ENCODE measurements around the gene RHOV.
"Not testable (repeated sequence)": the region's sequence is repeated elsewhere in the genome, so short reads cannot be mapped to it uniquely, and the experiment has no call there.

RHOV gene

DNA sequence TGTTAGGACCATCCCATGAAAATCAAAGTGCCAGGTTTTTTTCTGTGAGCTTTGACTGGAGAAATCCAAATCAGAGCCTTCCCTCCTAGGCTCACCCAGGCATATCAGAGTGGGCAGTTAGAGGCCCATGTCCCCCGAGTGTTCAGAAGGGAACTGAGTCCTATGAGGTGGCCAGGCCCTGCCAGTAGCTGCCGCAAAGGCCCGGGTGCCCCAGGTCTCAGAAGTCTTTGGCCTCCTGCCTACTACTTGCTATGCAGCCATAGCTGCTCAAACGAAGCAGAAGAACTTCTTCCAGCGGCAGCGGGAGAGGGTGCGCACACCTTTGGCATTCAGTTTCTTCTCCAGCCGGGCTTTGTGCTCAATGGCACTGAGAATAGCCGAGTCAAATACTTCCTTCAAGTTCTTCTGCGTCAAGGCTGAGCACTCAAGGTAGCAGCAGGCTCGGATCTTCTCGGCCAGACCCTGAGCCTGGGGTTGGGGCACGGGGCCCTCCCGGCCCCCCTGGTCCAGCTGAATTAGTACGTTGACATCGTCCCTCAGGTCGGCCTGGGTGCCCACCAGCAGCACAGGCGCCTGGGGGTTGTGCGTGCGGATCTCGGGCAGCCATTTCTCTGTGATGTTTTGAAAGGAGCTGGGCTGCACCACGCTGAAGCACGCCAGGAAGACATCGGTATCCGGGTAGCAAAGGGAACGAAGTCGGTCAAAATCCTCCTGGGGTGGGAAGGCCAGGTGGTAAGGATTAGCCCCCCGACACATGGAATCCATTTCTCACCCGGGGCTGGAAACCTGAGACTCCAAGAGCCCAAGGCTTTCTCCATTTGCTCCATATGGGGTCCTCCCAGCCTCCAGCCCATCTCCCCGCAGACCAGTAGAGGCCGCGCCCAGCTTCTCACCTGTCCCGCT, 992 bp downstream of the RHOV start:
- DNase-seq (ENCODE audit: low spot score), result no peak

DNA sequence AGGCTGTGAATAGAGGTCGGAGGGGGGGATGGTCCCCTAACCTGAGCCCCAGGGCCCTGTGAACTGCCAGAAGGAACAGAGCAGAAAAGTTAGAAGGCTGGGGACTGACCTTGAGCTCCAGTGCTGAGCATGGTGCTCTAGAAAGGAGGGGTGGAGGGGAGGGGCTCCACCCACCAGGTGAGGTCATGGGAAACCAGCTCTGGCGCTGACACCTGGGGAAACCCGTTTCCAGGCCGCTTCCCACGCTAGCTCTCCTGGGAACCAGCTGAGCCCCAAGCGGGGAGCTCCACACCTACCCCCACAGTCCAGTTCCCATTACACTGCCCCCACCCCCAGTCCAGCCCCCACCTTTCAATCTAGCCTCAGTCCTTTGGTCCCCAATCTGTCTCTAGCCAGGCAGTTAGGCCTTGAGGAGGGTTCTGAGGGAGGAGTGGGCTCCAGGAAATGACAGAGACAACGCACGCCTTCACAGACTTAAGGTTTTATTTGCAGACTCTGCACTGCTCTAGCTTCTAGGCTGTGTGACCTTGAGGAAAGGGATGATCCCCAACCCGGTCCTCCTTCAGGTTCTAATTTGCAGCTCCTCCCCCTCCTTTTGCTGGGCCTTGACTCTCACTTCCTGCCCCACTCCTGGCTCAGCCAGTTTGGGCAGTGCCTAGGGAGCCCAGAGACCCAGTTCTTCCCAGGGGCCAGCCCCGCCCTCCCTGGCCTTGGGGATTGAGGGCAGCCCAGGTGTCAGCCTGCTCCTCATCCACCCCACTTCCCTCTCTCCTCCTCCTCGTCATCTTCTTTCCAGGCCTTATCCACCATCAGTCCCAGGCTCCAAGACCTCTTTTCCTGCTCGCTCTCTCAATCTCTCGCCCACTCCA, 2.1 kb downstream of the RHOV start:
- no peak for DNase-seq (ENCODE audit: low spot score)

DNA sequence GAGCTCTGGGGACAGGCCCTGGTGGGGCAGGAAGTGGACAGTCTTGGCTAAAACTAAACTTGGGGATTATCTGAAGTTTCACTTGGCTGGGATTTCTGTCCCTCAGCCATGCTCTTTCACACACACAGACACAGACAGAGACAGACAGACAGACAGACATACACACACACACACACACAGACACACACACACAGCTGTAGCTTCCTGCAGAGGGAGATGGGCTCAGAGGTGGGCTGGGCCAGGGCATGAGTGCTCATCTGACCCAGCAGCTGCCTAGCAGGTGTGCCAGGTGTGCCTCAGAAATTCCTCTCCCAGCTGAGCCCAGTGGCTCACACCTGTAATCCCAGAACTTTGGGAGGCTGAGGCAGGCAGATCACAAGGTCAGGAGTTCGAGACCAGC, 3.3 kb downstream of the RHOV start:
- no peak for DNase-seq (ENCODE audit: low spot score)

DNA sequence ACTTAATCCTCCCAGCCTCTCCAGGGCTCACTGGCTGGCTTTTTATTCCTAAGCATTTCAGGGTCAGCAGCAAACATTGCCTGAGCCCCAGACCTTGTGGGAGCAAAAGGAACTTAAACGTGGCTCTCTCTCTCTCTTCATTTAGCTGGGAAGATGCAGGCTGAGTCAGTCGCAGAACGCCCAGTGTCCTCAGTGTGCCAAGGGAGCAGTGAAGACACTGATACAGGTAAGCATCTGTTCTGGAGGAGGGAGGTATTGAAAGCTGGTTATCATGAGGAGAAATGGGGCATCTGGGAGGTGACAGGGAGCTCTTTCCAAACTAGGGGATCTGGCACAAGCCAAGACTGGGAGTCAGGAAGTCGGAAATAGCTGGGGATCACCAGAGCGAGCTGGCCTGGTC, 4.3 kb downstream of the RHOV start:
- DNase-seq (ENCODE audit: low spot score), result no peak

DNA sequence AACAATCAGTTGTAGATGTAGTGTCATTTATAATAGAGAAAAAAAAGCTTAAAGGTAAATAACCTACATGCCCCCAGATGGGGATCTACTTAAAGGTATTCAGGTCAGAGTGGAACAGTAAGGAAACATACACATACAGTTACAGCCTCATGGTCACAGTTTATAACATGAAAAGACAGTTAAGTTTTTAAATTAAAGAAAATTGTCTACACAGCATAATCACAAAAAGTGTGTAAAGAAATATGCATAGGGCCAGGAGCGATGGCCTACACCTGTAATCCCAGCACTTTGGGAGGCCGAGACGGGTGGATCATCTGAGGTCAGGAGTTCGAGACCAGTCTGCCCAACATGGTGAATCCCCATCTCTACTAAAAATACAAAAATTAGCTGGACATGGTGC, 6.8 kb downstream of the RHOV start:
- no peak for DNase-seq (ENCODE audit: low spot score)

DNA sequence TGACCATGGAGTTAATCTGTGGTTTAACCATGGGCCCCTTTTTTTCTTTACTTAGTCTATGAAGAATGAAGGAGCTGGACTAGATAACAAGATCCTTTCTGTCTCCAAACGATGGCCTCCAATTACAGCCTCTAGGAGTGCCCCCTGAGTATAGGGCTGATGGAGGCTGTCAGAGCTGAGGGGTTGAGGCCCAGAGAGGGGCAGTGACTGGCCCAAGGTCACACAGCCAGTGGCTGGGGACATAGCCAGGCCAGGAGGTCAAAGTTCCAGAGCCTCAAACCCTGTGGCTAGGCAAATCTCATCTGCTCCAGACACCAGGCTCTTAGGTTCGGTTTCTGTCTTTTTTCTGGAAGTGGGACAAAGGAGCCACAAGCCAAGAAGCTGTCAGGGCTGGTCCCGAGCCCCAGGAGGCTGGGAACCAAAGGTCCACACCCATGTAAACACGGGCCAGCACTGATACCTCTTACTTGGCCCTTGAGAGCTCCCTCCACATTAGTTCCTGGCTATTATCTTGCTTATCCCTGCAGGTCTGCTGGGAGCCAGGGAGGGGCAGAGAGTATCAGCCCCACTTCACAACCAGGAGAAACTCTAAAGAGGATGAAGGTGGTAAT, 10.3 kb downstream of the RHOV start:
- no peak for DNase-seq (ENCODE audit: low spot score)

DNA sequence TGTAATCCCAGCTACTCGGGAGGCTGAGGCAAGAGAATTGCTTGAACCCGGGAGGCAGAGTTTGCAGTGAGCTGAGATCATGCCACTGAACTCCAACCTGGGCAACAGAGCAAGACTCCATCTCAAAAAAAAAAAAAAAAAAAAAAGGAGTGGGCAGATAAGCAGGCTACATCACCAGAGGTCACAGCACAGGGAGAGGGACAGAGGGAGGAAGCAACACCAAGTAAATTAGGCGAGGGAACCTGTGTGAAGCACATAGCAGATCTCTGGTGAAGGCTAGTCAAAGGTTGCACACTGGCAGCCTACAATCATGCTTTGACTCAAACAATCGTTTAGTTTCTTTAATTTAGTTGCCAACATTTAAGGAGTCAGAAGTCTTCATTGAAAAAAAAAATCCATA, 12.9 kb downstream of the RHOV start:
- DNase-seq (ENCODE audit: low spot score), result not testable (repeated sequence)

DNA sequence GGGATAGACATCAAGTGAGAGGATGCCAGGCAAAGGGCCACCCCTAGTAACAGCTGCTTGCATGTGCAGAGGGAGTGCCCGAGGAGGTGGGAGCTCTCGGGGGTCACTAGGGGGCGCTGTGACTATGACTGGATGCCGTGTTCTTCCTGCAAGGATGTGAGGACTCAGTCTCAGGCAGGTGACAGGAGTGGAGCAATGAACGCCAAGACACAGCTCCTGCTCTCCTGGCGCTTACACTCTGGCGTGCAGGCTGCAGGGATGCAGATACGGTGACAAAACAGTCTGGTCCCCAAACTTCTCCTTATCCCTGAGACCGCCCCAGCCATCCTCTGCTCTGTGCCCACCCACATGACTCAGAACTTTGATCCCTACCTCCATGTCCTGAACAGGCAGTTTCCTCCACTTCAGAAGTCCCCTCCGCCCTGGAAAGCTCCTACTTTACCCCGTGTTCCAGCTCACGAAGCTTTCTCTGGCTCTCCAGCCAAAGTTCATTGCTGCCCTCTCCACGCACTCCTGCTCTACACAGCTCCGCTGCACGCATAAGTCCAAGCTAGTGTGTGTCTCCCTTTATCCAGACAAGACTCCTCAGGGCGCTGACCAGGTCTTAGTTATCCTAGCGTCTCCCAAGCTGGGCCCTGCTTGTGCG, 14.7 kb downstream of the RHOV start:
- peak; percentile 81 for DNase-seq (ENCODE audit: low spot score)

DNA sequence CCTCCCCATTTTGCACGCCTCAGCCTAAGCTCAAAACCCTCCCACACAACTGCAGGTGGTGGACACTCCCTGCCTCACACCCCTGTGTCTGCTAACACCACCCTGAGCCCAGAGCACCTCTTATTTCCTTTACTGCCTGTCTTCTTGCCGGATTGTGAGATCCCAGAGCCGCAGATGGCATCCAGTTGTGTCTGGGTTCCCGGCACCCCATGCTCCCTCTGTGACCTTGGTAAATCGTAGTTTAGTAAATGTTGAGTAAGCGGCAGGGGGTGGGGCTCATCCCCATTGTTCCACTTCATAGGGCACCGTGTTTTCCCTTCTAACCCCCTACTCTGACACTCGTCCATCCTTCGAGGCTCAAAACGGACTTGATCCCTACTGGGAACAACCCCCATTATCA, 15.3 kb downstream of the RHOV start:
- DNase-seq (ENCODE audit: low spot score), result no peak

DNA sequence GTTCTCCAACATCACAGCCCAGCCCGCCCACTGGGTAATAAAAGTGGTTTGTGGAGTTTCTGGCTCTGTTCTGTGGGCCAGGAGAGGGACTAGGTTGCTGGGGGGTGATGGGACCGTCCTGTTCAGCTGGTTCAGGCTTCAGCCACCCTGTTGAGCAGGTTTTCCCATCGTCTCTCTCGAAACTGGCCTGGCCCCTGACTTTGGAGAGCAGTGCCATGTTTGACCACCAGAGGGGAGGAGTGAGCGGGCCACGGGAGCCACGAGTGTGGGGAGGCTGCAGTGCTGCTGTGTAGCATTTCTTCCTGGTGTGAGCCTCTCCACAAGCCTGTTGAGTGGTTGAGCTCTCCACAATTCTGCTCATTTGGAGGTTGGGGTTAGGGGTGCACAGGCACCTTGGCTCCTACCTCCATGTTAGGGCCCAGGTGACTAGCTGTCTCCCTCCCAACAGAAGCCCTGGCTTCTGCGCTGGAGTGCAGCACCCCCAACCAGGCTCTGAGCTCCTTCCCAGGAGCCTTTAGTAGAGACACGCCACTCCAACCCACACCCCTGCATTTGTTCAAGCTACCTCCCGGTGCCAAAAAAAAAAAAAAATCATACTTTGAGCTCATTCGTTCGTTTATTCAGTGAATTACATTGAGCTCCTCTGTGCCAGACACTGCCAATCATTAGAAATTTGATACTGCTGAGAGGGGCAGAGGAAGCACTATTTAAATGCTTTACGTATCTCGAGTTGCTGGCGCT, 16.3 kb downstream of the RHOV start:
- DNase-seq (ENCODE audit: low spot score), result peak; percentile 74

DNA sequence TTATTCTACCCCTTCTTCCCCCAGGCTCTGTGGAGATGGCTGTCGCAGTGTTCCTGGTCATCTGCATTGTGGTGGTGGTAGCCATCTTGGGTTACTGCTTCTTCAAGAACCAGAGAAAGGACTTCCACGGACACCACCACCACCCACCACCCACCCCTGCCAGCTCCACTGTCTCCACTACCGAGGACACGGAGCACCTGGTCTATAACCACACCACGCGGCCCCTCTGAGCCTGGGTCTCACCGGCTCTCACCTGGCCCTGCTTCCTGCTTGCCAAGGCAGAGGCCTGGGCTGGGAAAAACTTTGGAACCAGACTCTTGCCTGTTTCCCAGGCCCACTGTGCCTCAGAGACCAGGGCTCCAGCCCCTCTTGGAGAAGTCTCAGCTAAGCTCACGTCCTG, 17.3 kb downstream of the RHOV start:
- DNase-seq (ENCODE audit: low spot score), result no peak

DNA sequence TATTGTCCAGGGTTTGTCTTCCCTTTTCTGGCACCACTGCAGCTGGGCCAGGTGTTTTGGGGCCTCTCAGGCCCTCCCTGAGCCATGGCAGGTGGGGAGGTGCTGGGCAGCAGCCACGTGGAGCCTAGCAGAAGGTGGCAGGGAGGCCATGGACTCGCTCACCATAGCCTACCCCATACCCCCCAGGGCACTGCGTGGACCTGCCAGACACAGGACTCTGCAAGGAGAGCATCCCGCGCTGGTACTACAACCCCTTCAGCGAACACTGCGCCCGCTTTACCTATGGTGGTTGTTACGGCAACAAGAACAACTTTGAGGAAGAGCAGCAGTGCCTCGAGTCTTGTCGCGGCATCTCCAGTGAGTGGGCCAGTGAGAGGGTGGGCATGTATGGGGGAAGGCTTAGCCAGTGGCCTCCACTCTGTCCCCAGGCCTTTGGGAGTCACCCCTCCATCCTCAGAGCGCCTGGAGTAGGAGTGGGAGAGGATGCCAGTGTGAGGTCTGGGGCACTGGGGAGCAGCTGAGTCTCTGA, 18.3 kb downstream of the RHOV start:
- no peak for DNase-seq (ENCODE audit: low spot score)

DNA sequence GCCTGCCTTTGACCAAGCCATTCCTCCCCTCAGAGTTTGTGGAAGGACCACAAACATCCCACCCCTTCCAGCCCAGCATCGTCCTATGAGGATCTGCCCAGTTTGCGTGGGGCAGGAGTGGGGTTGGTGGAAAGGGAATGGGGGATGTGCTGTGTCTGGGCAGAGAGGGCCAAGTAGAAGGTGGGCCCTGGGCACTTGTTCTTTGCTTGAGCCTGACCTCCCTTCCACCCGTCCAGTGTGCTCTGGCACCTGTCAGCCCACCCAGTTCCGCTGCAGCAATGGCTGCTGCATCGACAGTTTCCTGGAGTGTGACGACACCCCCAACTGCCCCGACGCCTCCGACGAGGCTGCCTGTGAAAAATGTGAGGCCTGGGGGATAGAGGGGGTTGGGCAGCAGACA, 19.9 kb downstream of the RHOV start:
- no peak for DNase-seq (ENCODE audit: low spot score)

DNA sequence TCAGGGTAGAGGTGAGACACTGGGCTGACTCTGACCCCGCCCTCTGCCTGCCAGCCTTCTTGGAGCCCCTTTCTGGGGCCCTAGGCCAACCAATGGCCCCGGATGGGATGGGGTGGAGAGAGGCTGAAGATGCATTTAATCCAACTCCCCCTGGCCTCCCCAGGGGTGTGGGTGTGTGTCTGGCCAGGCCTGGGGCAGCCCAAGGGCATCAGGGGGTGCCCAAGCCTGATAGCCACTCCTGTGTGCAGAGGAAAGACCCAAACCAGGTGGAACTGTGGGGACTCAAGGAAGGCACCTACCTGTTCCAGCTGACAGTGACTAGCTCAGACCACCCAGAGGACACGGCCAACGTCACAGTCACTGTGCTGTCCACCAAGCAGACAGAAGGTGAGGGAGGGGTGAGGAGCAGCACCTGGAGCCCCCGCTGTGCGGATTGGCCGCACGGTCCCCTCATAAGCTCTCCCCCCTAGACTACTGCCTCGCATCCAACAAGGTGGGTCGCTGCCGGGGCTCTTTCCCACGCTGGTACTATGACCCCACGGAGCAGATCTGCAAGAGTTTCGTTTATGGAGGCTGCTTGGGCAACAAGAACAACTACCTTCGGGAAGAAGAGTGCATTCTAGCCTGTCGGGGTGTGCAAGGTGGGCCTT, 20.7 kb downstream of the RHOV start:
- DNase-seq (ENCODE audit: low spot score), result no peak

DNA sequence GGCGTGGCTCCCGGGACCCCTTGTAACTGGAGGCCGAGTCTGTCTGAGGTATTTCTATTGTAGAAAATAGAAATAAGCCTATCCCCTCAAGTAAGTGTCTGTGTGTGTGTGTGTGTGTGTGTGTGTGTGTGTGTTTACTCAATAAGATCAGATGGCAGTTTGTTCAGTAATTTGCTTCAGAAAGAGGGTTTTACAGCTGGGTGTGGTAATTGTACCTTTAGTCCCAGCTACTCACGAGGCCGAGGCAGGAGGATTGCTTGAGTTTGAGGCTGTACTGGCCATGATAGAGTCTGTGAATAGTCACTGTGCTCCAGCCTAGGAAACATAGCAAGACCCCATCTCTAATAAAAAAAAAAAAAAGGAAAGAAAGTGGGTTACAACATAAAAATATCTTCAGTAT, 21.5 kb downstream of the RHOV start:
- no peak for DNase-seq (ENCODE audit: low spot score)

DNA sequence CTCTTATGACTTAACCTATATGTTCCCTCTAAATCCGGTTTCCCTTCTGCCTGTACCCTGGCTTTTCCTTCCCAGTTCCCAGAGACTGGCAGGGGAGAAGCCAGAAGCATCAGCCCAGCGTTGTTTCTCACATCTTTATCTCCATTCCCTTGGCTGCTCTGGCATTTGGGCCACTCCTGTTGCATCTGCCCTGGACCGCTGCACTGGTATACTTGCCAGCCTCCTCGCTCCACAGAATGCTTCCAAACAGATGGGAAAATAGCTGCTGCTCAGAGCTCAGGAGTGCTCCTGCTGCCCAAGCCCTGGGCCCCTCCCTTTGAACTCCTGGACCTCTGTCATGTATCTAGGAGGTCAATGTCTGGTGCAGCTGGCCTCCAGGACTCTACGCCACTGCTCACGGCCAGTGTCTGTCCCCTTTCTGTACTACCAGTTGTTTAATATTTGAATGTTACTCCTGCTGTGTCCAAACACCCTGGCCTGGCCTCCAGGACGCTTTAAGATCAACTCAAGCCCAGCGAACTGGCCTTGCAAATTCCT, 23.4 kb downstream of the RHOV start:
- no peak for DNase-seq (ENCODE audit: low spot score)

DNA sequence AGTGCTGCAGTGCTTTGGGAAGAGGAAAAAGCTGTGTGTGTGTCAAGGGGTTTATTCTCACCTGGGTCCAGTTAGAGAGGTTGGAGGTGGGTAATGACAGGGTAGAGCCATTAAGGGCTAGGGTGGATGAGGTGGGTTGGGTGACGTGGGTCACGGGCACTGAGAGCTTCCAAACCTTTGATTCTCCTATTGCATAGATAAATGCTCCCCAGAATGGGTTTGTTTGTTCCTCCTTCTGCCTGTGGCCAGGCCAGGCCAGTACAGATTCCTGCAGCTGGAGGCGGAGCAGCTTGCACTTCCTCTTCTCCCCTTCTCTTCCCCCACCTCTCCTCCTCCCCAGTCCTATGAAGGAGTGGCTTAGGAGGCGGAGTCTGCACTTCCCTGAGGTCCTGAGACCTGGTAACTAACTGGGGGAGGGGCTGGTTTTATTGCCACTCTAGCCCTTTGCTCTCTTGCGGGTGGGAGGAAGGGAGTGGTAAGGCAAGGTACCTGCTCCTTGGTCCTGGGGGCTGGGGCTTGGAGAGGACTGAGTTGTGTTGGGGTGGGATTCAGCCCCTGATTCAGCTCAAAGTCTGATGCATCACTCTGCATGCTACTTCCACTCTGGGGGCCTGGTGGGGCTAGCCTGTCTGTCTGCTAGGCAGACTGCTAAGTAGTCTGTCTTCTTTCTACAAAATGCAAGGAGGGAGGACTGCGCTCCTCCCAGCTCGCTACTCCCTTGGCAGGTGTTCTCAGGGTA, 26.6 kb downstream of the RHOV start:
- DNase-seq (ENCODE audit: low spot score), result no peak

DNA sequence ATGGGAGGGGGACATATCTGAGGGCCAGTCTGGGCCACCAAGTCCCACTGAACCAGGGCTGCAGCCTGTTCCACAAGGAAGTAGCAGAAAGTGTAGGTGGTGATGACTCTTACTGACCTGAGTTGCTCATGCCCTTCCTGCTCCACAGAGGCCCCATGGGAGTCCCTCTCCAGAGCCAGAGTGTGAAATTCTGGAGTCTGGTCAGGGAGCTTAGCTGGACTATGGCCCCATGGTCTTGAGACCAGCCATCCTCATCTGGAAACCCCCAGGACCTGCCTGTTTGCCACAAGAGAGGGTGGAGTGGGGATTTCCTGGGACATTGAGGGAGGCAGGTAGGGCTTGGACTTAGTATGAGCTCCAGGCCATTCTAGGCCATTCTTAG, 27.2 kb downstream of the RHOV start:
- no peak for DNase-seq (ENCODE audit: low spot score)

DNA sequence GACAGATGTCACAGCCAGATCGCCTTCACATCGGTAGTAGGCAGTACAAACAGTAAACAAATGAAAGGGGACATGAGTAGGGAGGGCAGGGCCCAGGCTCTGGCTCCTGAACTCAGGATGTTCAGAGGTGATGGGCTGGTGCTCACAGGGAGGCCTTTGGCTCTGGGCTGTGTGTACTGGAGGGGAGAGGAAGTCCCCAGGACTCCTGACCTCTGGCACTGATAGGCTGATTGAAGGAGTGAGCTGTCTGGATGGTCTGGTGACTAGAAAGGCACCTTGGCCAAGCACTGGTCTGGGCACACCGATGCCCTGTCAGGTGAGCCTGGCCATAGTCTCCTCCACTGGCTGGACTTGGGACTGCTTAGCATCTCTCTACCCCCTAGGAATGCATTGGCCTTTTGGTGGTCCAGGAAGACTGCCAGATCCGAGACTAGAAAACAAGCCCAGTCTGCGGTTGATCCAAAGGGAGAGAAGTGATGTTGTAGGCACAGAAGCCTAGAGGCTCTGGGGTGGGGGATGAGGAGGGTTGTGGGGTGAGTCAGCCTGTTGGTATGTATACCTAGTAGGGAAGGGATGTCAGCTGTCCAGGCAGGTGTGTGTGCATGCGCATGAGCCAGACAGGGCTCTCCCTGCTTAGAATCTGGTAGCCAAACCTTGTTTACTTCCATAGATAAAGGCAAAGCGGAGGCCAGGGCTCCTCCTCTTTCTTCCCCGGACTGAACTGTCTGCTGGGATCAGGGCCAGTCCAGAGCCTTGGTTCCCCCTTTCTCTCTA, 28.3 kb downstream of the RHOV start:
- DNase-seq (ENCODE audit: low spot score), result no peak
